GM19240 (cell line): ENCODE data around the gene COA7.

ENCODE experiments used
- DNase-seq: peaks from one replicate; pipeline ENCODE4 v3.0.0; 2011; ENCODE audit warnings: low spot score; ENCODE audit not compliant: insufficient read length

COA7 gene

GRCh38 chr1:52636721-52637695, 61.1 kb downstream of the COA7 start:
- DNase-seq = peak; percentile 68

DNA sequence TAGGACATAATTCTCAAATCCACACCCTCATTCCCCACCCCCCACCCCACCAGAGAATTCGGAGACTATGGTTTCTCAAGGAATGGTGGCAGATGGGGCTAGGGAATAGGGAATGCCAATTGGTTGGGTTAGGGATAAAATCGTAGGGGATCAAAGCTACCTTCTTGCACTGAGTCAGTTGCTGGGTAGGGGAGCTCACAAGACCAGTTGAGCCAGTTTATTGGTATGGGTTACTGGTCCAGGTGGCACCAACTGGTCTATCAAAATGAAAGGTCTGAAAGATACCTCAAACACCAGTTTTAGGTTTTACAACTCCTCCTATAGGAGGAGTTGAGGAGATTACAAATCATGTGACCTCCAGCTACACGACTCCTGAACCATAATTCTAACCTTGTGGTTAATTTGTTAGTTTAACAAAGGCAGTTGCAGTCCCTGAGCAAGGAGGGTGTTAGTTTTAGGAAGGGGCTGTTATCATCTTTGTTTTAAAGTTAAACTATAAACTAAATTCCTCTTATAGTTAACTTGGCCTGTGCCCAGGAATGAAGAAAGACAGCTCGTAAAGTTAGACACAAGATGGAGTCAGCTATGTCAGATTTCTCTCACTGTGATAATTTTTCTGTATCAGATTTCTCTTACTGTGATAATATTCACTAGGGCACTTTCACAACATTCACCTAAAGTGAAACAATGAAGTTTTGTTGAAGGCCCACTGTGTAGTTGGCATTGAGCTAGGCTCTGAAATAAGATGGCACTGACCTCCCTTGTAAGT, 62.6 kb downstream of the COA7 start:
- no peak for DNase-seq
